HepG2 (cell line): ENCODE measurements around the gene HOXC10.

Source experiments
- ZNF296 ChIP-seq: sonication (generic); formaldehyde crosslinking; conservative IDR thresholded peaks from 2 replicates; pipeline ENCODE4 v1.5.0; 2020; ENCODE audit warnings: mild to moderate bottlenecking, missing genetic modification reagents
- ZNF766 ChIP-seq: sonication (generic); formaldehyde crosslinking; IDR thresholded peaks from 2 replicates; pipeline ENCODE4 v1.5.0; 2020; ENCODE audit warnings: missing genetic modification reagents, borderline replicate concordance

DNA sequence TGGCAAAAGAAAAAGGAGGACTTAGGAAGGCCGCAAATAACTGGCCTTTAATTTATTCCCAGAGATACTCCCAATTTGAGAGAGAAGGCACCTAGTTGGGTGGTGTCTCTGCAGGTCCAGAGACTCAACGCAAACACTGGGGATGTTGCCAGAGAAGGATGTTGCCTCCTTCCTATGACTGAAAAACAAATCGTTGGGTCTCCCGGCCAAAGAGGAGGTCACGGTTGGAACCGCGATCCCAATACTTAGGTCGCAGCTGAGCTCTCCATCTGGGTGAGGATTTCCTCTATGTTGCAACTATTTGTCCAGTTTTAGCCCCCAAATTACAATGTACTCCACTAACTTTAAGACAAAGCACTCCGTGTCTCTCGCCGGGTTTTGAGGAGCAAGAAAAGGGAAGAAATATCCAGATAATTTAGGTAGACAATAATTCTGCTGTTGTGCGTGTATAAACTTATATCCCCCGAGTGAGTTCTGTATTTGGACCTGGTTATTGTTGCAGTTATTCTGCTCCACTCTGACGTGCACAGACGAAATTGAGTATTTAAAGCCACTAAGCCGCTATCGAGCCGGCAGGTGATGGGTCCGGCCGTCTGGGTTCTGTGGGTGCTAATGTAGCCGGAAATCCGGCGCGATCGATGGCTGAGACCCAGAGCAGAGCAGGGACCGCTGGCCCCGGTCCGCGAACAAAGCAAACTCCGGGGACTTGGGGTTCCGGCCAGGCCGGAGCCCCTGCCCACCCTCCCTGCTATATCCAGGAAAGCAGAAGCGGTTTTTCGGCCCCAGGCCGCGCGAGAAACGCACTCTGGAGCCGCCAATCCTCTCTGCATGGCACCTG, 24.5 kb upstream of the HOXC10 start:
- TF ChIP-seq ZNF296 (CRISPR knock-in tag), result no peak
- no peak for TF ChIP-seq ZNF766 (CRISPR knock-in tag)
